Tibial nerve (tissue), 4 donors: Measurements from ENCODE around the gene SLC5A2.

Source experiments
- EP300 ChIP-seq, 2 donors: sonication (generic); formaldehyde crosslinking; IDR thresholded peaks; one replicate each; pipeline ENCODE4 v1.6.1; 2017; ENCODE audit warnings: antibody characterized with exemption in 2 of 2, mild to moderate bottlenecking in 1 of 2
- POLR2A ChIP-seq, 2 donors: fragments of 450-650 bp; IDR thresholded peaks; one replicate each; pipeline ENCODE4 v1.6.1; 2017; ENCODE audit warnings: antibody characterized with exemption in 2 of 2, mild to moderate bottlenecking in 2 of 2, moderate library complexity in 2 of 2
- TF ChIP-seq, protein P1 (sequence below), 5 experiments: fragments of 200-600 bp in 3 of 5; fragments of 450-650 bp in 2 of 5; sonication (generic) in 3 of 5; IDR thresholded peaks; one replicate each; pipeline ENCODE4 v1.5.1; 2016 to 2019; ENCODE audit warnings: antibody characterized with exemption in 5 of 5, mild to moderate bottlenecking in 3 of 5, moderate library complexity in 2 of 5

DNA sequence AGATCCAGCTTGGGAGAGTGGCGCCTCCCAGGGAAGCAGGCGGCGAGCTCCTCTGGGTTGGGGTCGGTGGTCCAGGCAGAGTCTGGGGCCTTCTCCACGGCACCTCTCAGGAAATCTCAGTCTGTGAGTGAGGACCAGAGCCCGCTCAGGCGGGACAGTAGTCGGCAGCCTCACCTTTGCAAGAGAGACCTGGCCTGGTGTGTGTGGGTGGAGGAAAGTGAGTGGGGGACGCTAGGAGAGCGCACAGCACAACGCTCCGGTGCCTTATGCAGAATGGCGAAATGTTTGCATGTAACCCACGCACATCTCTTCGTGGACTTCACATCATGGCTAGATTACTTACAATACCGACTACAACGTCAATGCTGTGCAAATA is 47.0 kb downstream of the SLC5A2 start:
- TF ChIP-seq POLR2A (IDR thresholded peaks at IDR 0.05) (no peak), EP300 (IDR thresholded peaks at IDR 0.05) (no peak)
- TF ChIP-seq, protein P1, sequence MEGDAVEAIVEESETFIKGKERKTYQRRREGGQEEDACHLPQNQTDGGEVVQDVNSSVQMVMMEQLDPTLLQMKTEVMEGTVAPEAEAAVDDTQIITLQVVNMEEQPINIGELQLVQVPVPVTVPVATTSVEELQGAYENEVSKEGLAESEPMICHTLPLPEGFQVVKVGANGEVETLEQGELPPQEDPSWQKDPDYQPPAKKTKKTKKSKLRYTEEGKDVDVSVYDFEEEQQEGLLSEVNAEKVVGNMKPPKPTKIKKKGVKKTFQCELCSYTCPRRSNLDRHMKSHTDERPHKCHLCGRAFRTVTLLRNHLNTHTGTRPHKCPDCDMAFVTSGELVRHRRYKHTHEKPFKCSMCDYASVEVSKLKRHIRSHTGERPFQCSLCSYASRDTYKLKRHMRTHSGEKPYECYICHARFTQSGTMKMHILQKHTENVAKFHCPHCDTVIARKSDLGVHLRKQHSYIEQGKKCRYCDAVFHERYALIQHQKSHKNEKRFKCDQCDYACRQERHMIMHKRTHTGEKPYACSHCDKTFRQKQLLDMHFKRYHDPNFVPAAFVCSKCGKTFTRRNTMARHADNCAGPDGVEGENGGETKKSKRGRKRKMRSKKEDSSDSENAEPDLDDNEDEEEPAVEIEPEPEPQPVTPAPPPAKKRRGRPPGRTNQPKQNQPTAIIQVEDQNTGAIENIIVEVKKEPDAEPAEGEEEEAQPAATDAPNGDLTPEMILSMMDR (IDR thresholded peaks at IDR 0.05): no peak
